Thyroid gland (tissue), 4 donors: ENCODE results near the gene ITPKB.
"Not testable (repeated sequence)": the region's sequence is repeated elsewhere in the genome, so short reads cannot be mapped to it uniquely, and the experiment has no call there.

ENCODE experiments used
- CTCF ChIP-seq, 6 experiments: fragments of 200-600 bp in 3 of 6; fragments of 450-650 bp in 3 of 6; sonication (generic) in 3 of 6; IDR thresholded peaks; one replicate each; pipeline ENCODE4 v1.5.1; 2016 to 2019; ENCODE audit warnings: antibody characterized with exemption in 6 of 6, mild to moderate bottlenecking in 2 of 6, inconsistent platforms in 1 of 6, moderate library complexity in 1 of 6
- POLR2A ChIP-seq, 2 donors: fragments of 450-650 bp; IDR thresholded peaks; one replicate each; pipeline ENCODE4 v1.6.1; 2017; ENCODE audit warnings: antibody characterized with exemption in 2 of 2, mild to moderate bottlenecking in 2 of 2, moderate library complexity in 1 of 2

- TF ChIP-seq CTCF, POLR2A (IDR thresholded peaks at IDR 0.05): not testable (repeated sequence)
Observed at GRCh38 chr1:226720574-226720973, 18.5 kb downstream of the ITPKB start.
